OCI-LY7 (cell line): Measurements from ENCODE around the gene MRPL20. TPM values are rescaled to one million over a fixed set of nuclear protein-coding genes. Genes with fewer than 3 reads are reported as not detected.

Experiments used
- BruUV-seq: library from RNA; stranded (reverse); fragments of 400-500 nt; replicated peaks from 2 replicates; lab custom pipeline; 2021; lab: Mats Ljungman, UMichigan
- CTCF ChIA-PET: fragments of 300-600 bp; sonication (Branson Sonifier 250); formaldehyde crosslinking; loops from one replicate; lab custom pipeline; 2022; ENCODE audit warnings: antibody characterized with exemption; ENCODE audit not compliant: unreplicated experiment; lab: Charles Lee
- POLR2A ChIA-PET: fragments of 300-600 bp; sonication (Branson Sonifier 250); formaldehyde crosslinking; loops from one replicate; lab custom pipeline; 2022; ENCODE audit warnings: antibody characterized with exemption; lab: Charles Lee
- DNase-seq: peaks from one replicate; pipeline ENCODE4 v3.0.0-alpha.2; 2015; ENCODE audit warnings: low spot score
- H2AFZ ChIP-seq: fragments of 200-600 bp; sonication (generic), shearing (Covaris generic); 2 replicates; pipeline ENCODE4 v1.6.1; 2014; ENCODE audit warnings: mild to moderate bottlenecking, antibody characterized with exemption, low read length, moderate library complexity
- H3K27ac ChIP-seq: fragments of 200-600 bp; sonication (generic); 2 replicates; pipeline ENCODE4 v1.5.1; 2014; ENCODE audit warnings: mixed run types, low read depth, mild to moderate bottlenecking, moderate library complexity, low read length, inconsistent platforms; ENCODE audit not compliant: poor library complexity, severe bottlenecking
- H3K36me3 ChIP-seq: fragments of 200-600 bp; sonication (generic); 2 replicates; pipeline ENCODE4 v1.6.1; 2014; ENCODE audit warnings: mild to moderate bottlenecking, antibody characterized with exemption, low read length, moderate library complexity, mixed read lengths; ENCODE audit not compliant: insufficient read depth
- H3K4me1 ChIP-seq: fragments of 200-600 bp; sonication (generic); 2 replicates; pipeline ENCODE4 v1.5.1; 2014; ENCODE audit warnings: mild to moderate bottlenecking, low read length; ENCODE audit not compliant: insufficient read depth, poor library complexity, severe bottlenecking
- H3K4me2 ChIP-seq: fragments of 200-600 bp; sonication (generic); 2 replicates; pipeline ENCODE4 v1.6.1; 2014; ENCODE audit warnings: mild to moderate bottlenecking, low read length
- H3K4me3 ChIP-seq: fragments of 200-600 bp; sonication (generic); 2 replicates; pipeline ENCODE4 v1.5.1; 2014; ENCODE audit warnings: mild to moderate bottlenecking, low read depth, low read length; ENCODE audit not compliant: poor library complexity, severe bottlenecking
- H3K79me2 ChIP-seq: fragments of 200-600 bp; sonication (generic); 2 replicates; pipeline ENCODE4 v1.6.1; 2016; ENCODE audit warnings: low read depth, mild to moderate bottlenecking, low read length, moderate library complexity, mixed read lengths; ENCODE audit not compliant: insufficient read depth
- H3K9me2 ChIP-seq: fragments of 200-600 bp; sonication (generic); 2 replicates; pipeline ENCODE4 v1.6.1; 2016; ENCODE audit warnings: mild to moderate bottlenecking, low read length, mixed read lengths; ENCODE audit not compliant: insufficient read depth
- H3K9me3 ChIP-seq: fragments of 200-600 bp; sonication (generic); 2 replicates; pipeline ENCODE4 v1.6.1; 2014; ENCODE audit warnings: mild to moderate bottlenecking, mixed run types, low read length, mixed read lengths
- H4K20me1 ChIP-seq: fragments of 200-600 bp; sonication (generic); 2 replicates; pipeline ENCODE4 v1.6.1; 2014; ENCODE audit warnings: mild to moderate bottlenecking, antibody characterized with exemption, low read length, moderate library complexity, mixed read lengths; ENCODE audit not compliant: insufficient read depth
- EZH2phosphoT487 ChIP-seq: fragments of 200-600 bp; sonication (generic); IDR thresholded peaks from 2 replicates; pipeline ENCODE4 v1.6.1; 2018; ENCODE audit warnings: low read depth, borderline replicate concordance, mild to moderate bottlenecking, mixed run types, antibody characterized with exemption, low read length, moderate library complexity, mixed read lengths
- intact Hi-C: fragments of 100-400 bp; cut with micrococcal nuclease; formaldehyde crosslinking; loops from one replicate; pipeline ENCODE4 v1.10.0; 2022; ENCODE audit not compliant: unreplicated experiment
- total RNA-seq, 2 experiments: library from RNA; depleted of rRNA in 1 of 2; stranded (reverse); fragments of >200 nt in 1 of 2; shearing (Covaris generic) in 1 of 2; gene quantifications; 2 replicates each; pipeline ENCODE4 v1.2.3, GENCODE V29; 2014 to 2022
- TF ChIP-seq, protein P1 (sequence below): fragments of 200-600 bp; sonication (generic); conservative IDR thresholded peaks from 2 replicates; pipeline ENCODE4 v1.5.1; 2014; ENCODE audit warnings: mild to moderate bottlenecking, antibody characterized with exemption, low read length, moderate library complexity, mixed read lengths

Gene MRPL20
- total RNA-seq, 2 experiments from 2014 or later, result 143 to 165 TPM

DNA sequence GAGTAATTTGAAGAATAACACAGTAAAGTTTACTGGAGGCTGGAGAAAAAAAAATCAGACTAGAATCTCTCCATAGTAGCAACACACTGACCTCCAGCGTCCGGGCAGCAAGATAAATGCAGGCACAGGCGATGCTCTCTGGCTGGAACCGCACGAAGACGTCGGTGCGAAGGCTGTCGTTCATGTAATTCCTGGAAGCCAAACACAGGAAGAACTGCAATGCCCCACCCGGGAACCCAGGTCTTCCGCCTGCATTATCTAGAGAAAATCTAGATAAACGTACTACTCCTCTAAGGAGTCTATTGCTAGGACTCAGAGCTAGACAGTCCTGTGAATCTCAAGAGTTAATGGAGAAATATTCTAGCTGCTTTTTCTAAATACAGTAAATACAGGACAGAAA, 16.4 kb downstream of the MRPL20 start:
- ChIA-PET POLR2A (interaction anchor here (0.8 kb wide), 1 partner anchor 25 kb away, joined by 3 read pairs; no protein-coding TSS in a partner anchor), CTCF (no interaction called here)
- Histone ChIP-seq H3K27ac (no peak overlapping the region), H3K4me2 (no peak overlapping the region), H3K79me2 (peaks cover 9% of the 10 kb centered on the region; the same call in 1 of the 2 replicates), H3K4me1 (no peaks in the 10 kb centered on the region), H3K4me3 (no peak overlapping the region), H3K9me3 (no peaks in the 10 kb centered on the region), H2AFZ (no peak overlapping the region), H4K20me1 (no peaks in the 10 kb centered on the region), H3K36me3 (peaks cover 99% of the 10 kb centered on the region), H3K9me2 (no peaks in the 10 kb centered on the region)
- intact Hi-C loops, result no loop called here
- DNase-seq, result no peak
- BruUV-seq, result no TSS peak
- TF ChIP-seq, protein P1, sequence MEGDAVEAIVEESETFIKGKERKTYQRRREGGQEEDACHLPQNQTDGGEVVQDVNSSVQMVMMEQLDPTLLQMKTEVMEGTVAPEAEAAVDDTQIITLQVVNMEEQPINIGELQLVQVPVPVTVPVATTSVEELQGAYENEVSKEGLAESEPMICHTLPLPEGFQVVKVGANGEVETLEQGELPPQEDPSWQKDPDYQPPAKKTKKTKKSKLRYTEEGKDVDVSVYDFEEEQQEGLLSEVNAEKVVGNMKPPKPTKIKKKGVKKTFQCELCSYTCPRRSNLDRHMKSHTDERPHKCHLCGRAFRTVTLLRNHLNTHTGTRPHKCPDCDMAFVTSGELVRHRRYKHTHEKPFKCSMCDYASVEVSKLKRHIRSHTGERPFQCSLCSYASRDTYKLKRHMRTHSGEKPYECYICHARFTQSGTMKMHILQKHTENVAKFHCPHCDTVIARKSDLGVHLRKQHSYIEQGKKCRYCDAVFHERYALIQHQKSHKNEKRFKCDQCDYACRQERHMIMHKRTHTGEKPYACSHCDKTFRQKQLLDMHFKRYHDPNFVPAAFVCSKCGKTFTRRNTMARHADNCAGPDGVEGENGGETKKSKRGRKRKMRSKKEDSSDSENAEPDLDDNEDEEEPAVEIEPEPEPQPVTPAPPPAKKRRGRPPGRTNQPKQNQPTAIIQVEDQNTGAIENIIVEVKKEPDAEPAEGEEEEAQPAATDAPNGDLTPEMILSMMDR, result no peak
- TF ChIP-seq EZH2phosphoT487, result no peak

DNA sequence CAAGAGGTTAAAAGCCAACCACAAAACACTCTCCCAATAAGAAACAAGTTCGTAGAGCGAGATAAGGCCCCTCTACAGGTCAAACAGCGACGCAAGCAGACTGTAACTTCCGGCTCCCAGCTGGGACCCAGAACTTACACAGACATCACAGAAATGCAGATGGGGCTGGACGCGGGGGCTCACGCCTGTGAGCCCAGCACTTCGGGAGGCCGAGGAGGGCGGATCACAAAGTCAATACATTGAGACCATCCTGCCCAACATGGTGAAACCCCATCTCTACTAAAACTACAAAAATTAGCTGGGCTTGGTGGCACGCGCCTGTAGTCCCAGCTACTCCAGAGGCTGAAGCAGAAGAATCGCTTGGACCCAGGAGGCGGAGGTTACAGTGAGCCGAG, 19.0 kb downstream of the MRPL20 start:
- Histone ChIP-seq H3K4me2 (no peak overlapping the region), H3K9me2 (no peaks in the 10 kb centered on the region), H4K20me1 (no peaks in the 10 kb centered on the region), H3K4me3 (no peak overlapping the region), H3K27ac (no peak overlapping the region), H3K4me1 (no peaks in the 10 kb centered on the region), H3K9me3 (no peaks in the 10 kb centered on the region), H2AFZ (no peak overlapping the region), H3K79me2 (no peaks in the 10 kb centered on the region), H3K36me3 (peaks cover 91% of the 10 kb centered on the region)
- BruUV-seq, result no TSS peak
- CTCF ChIA-PET, result no interaction called here
- intact Hi-C loops, result no loop called here
- POLR2A ChIA-PET, result interaction anchor here (0.6 kb wide), 1 partner anchor 10 kb away, joined by 4 read pairs; no protein-coding TSS in a partner anchor
- TF ChIP-seq, protein P1, result no peak
- no peak for TF ChIP-seq EZH2phosphoT487
- no peak for DNase-seq

DNA sequence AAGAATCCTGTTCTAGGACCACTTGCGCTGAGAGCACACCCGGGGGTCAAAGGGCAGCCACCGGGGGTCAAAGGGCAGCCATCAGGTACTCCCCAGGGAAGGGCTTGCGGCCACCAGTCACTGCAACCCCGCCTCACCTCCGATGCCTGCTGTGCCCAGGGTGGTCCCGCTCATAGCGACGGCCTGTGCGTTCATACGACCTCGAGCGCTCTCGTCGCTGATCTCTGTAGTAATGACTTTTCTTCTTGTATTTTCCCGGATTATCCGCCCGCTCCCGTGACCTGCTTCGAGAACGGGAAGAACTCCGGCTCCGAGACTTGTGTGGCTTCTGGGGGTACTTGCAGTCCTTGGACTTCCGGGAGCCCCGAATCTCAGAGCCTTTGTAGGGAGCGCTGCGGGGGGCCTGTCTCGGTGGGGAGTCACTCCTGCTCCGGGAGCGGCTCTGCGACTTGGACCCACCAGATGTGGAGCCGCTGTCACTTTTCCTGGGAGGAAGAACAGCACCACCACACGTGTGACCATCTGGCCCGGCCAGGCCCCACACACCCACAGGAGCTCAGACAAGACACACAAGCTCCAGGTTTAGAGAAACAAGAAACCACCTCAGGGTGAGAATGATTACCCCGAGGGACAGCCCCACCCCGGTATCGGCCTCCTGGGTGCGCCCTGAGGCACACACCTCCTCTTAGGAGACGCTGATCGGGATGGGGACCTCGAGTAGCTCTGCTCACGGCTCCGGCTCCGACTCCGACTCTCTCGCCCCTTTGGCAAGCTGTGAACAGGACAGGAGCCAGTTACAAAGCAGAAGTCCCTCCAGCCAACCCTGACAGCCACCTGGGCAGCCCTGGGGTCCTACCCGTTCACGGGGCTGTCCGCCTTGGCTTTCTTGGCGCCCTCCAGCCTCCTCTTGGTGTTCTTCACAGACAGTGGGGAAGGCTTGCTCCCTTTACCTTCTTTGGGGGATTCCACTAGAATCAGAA, 19.7 kb downstream of the MRPL20 start:
- CTCF ChIA-PET, result no interaction called here
- H3K79me2 ChIP-seq, result peaks cover under 1% of the 10 kb centered on the region; the same call in 1 of the 2 replicates
- H4K20me1 ChIP-seq, result no peaks in the 10 kb centered on the region
- no peak for DNase-seq
- intact Hi-C loops, result no loop called here
- no peak for TF ChIP-seq EZH2phosphoT487
- TF ChIP-seq, protein P1, result no peak
- no peak overlapping the region for H3K4me2 ChIP-seq
- no peaks in the 10 kb centered on the region for H3K4me1 ChIP-seq
- BruUV-seq, result no TSS peak
- no peak overlapping the region for H3K4me3 ChIP-seq
- no peaks in the 10 kb centered on the region for H3K9me2 ChIP-seq
- no peak overlapping the region for H3K27ac ChIP-seq
- peaks cover 84% of the 10 kb centered on the region for H3K36me3 ChIP-seq
- no peak overlapping the region for H2AFZ ChIP-seq
- H3K9me3 ChIP-seq, result no peaks in the 10 kb centered on the region
- POLR2A ChIA-PET, result interaction anchor here (0.6 kb wide), 1 partner anchor 78 kb away, joined by 8 read pairs; no protein-coding TSS in a partner anchor
